Measurements from ENCODE around the gene RAB30.

Gene RAB30

GRCh38 chr11:82989628-82990404 is 81.9 kb downstream of the RAB30 start:
- no peak for DNase-seq (ENCODE audit: extremely low read depth, low read depth)
- TF ChIP-seq CTCF (IDR thresholded peaks at IDR 0.05; ENCODE audit: low read depth, low read length), result no peak

- DNase-seq (ENCODE audit: extremely low read depth, low read depth), result no peak
- no peak for TF ChIP-seq CTCF (IDR thresholded peaks at IDR 0.05; ENCODE audit: low read depth, low read length)
These were observed 82.6 kb downstream of the RAB30 start for GRCh38 chr11:82988936-82989627.

- TF ChIP-seq CTCF (IDR thresholded peaks at IDR 0.05; ENCODE audit: low read depth, low read length), result no peak
- no peak for DNase-seq (ENCODE audit: extremely low read depth, low read depth)
These were observed 83.7 kb downstream of the RAB30 start for GRCh38 chr11:82987997-82988396.

GRCh38 chr11:82986446-82986845 is 85.3 kb downstream of the RAB30 start:
- DNase-seq (ENCODE audit: extremely low read depth, low read depth), result no peak
- no peak for TF ChIP-seq CTCF (IDR thresholded peaks at IDR 0.05; ENCODE audit: low read depth, low read length)

- no peak for DNase-seq (ENCODE audit: extremely low read depth, low read depth)
- no peak for TF ChIP-seq CTCF (IDR thresholded peaks at IDR 0.05; ENCODE audit: low read depth, low read length)
These were observed 89.8 kb downstream of the RAB30 start for GRCh38 chr11:82981852-82982251.

- TF ChIP-seq CTCF (IDR thresholded peaks at IDR 0.05; ENCODE audit: low read depth, low read length), result no peak
- DNase-seq (ENCODE audit: extremely low read depth, low read depth), result no peak
These were observed 90.8 kb downstream of the RAB30 start for GRCh38 chr11:82980947-82981346.

- no peak for TF ChIP-seq CTCF (IDR thresholded peaks at IDR 0.05; ENCODE audit: low read depth, low read length)
- peak; percentile 25 for DNase-seq (ENCODE audit: extremely low read depth, low read depth)
These were observed 91.4 kb downstream of the RAB30 start for GRCh38 chr11:82980292-82980691.
